AG04450 (cell line): Measurements from ENCODE around the gene ABLIM2. TPM values are rescaled to one million over a fixed set of nuclear protein-coding genes. Genes with fewer than 3 reads are reported as not detected.
A peak's percentile ranks its signal among the peaks of the same experiment; 100 is the strongest.

Experiments
- CTCF ChIA-PET: fragments of 300-600, 350-600 bp; formaldehyde crosslinking; extraction: SDS; loops from one replicate; lab custom pipeline; 2022; ENCODE audit warnings: antibody characterized with exemption, inconsistent platforms; lab: Charles Lee
- POLR2A ChIA-PET: fragments of 350-600 bp; formaldehyde crosslinking; extraction: SDS; loops from one replicate; lab custom pipeline; 2021; ENCODE audit warnings: antibody characterized with exemption, inconsistent platforms; lab: Yijun Ruan, JAX
- DNase-seq: peaks from one replicate; pipeline ENCODE4 v3.0.0-alpha.2; 2011; ENCODE audit warnings: low read depth, low spot score
- H3K27ac ChIP-seq: one replicate; pipeline ENCODE4 v1.5.1; 2012; ENCODE audit warnings: low read depth, low read length, control low read depth
- H3K27me3 ChIP-seq: one replicate; pipeline ENCODE4 v1.6.0; 2012; ENCODE audit warnings: low read length; ENCODE audit not compliant: control insufficient read depth, insufficient read depth
- H3K4me3 ChIP-seq: 2 replicates; pipeline ENCODE4 v1.5.1; 2011; ENCODE audit warnings: mild to moderate bottlenecking, low read depth, low read length, control low read depth
- H3K9me3 ChIP-seq: 2 replicates; pipeline ENCODE4 v1.5.1; 2012; ENCODE audit warnings: low read length; ENCODE audit not compliant: control insufficient read depth, insufficient read depth
- polyA plus RNA-seq: library from polyadenylated mRNA; depleted of rRNA; stranded (reverse); fragments of >200 nt; gene quantifications from 2 replicates; pipeline ENCODE4 v1.2.3, GENCODE V29; 2011
- TF ChIP-seq, protein P1 (sequence below): IDR thresholded peaks from 2 replicates; pipeline ENCODE4 v1.5.1; 2011; ENCODE audit warnings: low read depth, low read length, control low read depth, inconsistent platforms

ABLIM2 gene
- polyA plus RNA-seq, 1 experiment, result not detected

DNA sequence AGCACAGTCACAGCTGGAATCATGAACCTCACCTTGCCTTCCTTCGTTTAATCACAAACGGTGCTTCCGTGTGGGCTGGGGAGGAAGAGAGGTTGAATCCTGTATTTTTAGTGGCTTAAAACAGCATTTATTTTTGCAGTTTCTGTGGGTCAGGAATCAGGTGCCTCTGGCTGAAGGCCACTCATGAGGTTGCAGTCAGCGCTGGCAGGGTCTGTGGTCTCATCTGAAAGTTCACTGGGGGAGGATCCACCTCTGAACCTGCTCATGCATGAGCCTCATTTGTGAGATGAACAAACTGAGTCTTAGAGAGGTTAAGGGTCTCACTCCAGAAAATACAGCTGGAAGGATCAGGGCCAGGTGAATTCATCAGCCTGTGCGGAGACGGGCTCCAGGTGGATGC lies 17.1 kb upstream of the ABLIM2 start:
- no peak overlapping the region for H3K27ac ChIP-seq
- TF ChIP-seq, protein P1, sequence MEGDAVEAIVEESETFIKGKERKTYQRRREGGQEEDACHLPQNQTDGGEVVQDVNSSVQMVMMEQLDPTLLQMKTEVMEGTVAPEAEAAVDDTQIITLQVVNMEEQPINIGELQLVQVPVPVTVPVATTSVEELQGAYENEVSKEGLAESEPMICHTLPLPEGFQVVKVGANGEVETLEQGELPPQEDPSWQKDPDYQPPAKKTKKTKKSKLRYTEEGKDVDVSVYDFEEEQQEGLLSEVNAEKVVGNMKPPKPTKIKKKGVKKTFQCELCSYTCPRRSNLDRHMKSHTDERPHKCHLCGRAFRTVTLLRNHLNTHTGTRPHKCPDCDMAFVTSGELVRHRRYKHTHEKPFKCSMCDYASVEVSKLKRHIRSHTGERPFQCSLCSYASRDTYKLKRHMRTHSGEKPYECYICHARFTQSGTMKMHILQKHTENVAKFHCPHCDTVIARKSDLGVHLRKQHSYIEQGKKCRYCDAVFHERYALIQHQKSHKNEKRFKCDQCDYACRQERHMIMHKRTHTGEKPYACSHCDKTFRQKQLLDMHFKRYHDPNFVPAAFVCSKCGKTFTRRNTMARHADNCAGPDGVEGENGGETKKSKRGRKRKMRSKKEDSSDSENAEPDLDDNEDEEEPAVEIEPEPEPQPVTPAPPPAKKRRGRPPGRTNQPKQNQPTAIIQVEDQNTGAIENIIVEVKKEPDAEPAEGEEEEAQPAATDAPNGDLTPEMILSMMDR, result no peak
- H3K9me3 ChIP-seq, result no peaks in the 10 kb centered on the region; the same call in 1 of the 2 replicates
- H3K4me3 ChIP-seq, result no peak overlapping the region
- peaks cover 38% of the 10 kb centered on the region for H3K27me3 ChIP-seq
- ChIA-PET CTCF (interaction anchor here (1.0 to 2.4 kb wide), 10 partner anchors 17 to 242 kb away, joined by 3 to 37 read pairs (median 12); partner anchors contain the start of genes ABLIM2 and SH3TC1), POLR2A (interaction anchor here (1.6 kb wide), 1 partner anchor 94 kb away, joined by 3 read pairs; the partner anchor contains the start of gene HTRA3)
- DNase-seq, result no peak

DNA sequence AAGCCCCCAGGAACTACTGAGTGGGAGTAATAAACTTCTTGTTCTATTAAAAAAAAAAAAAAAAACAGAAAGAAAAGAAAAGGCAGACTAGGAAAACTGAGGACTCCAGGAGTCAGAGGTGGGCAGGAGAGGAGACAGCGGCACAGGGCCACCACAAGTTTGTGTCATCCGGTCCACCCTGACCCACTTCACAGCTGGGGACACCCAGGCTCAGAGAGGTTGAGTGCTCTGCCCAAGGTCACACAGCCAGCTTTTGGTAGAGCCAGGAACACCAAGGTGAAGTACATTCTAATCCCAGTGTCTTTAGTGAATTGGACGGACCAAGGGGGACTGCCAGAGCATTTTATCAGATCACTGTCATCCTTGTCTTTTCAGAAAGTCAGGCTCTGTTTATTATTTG lies 16.4 kb upstream of the ABLIM2 start:
- POLR2A ChIA-PET, result no interaction called here
- Histone ChIP-seq H3K9me3 (no peaks in the 10 kb centered on the region; the same call in 1 of the 2 replicates), H3K4me3 (no peak overlapping the region), H3K27me3 (peaks cover 45% of the 10 kb centered on the region), H3K27ac (no peak overlapping the region)
- CTCF ChIA-PET, result interaction anchor here (2.4 kb wide), 1 partner anchor 228 kb away, joined by 37 read pairs; no protein-coding TSS in a partner anchor
- TF ChIP-seq, protein P1, result no peak
- DNase-seq, result no peak

DNA sequence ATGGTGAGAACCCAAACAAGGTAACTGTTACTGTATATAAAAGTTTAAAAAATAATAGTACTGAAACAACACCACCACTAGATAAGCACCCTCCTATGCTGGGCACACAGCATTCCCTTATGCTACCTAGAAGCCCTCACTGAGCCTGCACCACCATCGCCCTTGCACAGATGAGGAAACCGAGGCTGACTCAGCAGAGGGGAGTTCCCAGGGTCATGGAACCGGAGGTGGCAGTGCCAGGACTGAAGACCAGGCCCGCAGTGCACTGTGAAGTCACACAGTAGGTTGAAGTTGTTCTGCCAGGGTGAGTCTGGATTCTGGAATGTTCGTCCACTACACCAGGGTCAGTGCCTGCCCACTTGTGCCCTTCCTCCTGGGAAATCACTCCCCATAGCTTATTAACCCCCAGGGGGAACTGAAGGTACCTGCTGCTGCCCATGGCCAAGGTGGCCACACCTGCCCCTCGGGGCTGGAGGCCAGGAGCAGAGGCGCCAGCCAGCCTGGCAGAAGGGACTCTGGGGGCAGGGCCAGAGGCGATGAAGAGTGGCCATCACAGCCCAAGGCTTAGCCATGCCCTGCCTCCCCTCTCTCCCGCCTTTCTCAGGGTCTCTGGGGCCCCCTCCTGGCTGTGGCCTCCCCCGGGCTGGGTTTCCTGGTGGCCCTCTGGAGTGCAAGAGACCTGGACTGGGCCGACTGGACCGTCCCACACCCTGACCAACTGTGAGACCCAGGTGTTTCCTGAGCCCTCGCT lies 15.1 kb upstream of the ABLIM2 start:
- H3K4me3 ChIP-seq, result no peak overlapping the region
- peaks cover under 1% of the 10 kb centered on the region for H3K9me3 ChIP-seq
- DNase-seq, result no peak
- H3K27ac ChIP-seq, result no peak overlapping the region
- H3K27me3 ChIP-seq, result peaks cover 55% of the 10 kb centered on the region
- TF ChIP-seq, protein P1, result no peak
- ChIA-PET CTCF (no interaction called here), POLR2A (interaction anchor here (0.7 kb wide), 1 partner anchor 1089 kb away, joined by 3 read pairs; no protein-coding TSS in a partner anchor)

DNA sequence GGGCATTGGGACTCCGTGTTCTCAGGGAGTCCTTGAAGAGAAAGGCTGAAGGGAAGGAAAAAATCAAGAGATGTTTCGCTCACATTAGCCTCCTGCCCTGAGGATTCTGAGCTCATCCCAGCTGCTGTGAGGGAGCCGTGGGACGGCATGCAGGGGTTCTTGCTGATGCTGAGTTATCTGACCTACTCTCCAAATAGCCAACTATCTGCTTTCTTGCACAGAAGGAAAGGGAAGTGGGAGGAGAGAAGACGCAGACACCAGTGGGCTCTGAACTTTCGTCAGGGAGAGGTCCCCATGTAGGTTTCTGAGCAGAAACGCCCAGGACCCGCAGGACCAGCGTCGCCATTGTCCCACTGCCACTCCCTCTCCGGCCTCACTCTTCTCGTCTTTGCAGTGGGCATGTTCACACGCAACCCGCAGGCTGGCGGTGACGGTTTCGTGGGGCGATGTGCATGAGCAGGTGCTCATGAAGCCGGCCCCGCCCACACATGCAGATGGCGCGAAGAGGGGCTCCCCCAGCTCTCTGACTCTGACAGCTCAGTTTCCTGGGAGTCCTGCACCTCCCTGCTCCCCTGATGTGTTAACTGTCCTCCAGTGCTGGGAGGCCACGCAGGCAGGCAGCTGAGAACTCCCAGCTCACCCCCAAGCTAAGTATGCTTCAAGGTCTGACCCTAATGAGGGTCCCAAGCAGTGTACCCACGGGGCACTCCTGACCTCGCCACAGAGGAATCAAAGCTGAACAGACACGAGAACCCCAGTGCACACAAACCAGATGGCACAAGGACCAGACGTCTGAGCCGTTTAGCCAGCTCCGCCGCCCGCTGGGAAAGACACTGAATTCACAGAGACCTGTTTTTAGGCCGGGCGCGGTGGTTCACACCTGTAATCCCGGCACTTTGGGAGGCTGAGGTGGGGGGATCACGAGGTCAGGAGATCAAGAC lies 13.6 kb upstream of the ABLIM2 start:
- TF ChIP-seq, protein P1, result no peak
- H3K9me3 ChIP-seq, result peaks cover 11% of the 10 kb centered on the region
- H3K27ac ChIP-seq, result no peak overlapping the region
- POLR2A ChIA-PET, result no interaction called here
- DNase-seq, result peak; percentile 30
- peaks cover 53% of the 10 kb centered on the region for H3K27me3 ChIP-seq
- CTCF ChIA-PET, result interaction anchor here (0.5 to 0.6 kb wide), 2 partner anchors 404 to 838 kb away, joined by 3 to 9 read pairs; no protein-coding TSS in a partner anchor
- H3K4me3 ChIP-seq, result no peak overlapping the region
